Putamen (tissue), 1 donor: ENCODE data around the gene TSPAN12.

ENCODE experiments used
- DNase-seq: peaks from one replicate; pipeline ENCODE4 v3.0.0-alpha.2; 2016; ENCODE audit warnings: low spot score

The TSPAN12 gene

GRCh38 chr7:120843109-120843508 is 14.8 kb downstream of the TSPAN12 start:
- DNase-seq = no peak

- no peak for DNase-seq
Measured at GRCh38 chr7:120842121-120842621, 15.8 kb downstream of the TSPAN12 start.

- DNase-seq = no peak
Measured at GRCh38 chr7:120841608-120842007, 16.3 kb downstream of the TSPAN12 start.

- DNase-seq = no peak
Measured at GRCh38 chr7:120838281-120838682, 19.7 kb downstream of the TSPAN12 start.

GRCh38 chr7:120837599-120837998 is 20.3 kb downstream of the TSPAN12 start:
- no peak for DNase-seq

GRCh38 chr7:120836556-120837115 is 21.3 kb downstream of the TSPAN12 start:
- DNase-seq = no peak

GRCh38 chr7:120834726-120835125 is 23.2 kb downstream of the TSPAN12 start:
- DNase-seq = no peak

- no peak for DNase-seq
Measured at GRCh38 chr7:120833546-120833945, 24.4 kb downstream of the TSPAN12 start.

- no peak for DNase-seq
Measured at GRCh38 chr7:120832803-120833202, 25.1 kb downstream of the TSPAN12 start.

- no peak for DNase-seq
Measured at GRCh38 chr7:120831260-120831659, 26.7 kb downstream of the TSPAN12 start.

- no peak for DNase-seq
Measured at GRCh38 chr7:120829487-120829886, 28.5 kb downstream of the TSPAN12 start.

- DNase-seq = no peak
Measured at GRCh38 chr7:120828528-120828927, 29.4 kb downstream of the TSPAN12 start.

GRCh38 chr7:120827371-120828118 is 30.4 kb downstream of the TSPAN12 start:
- DNase-seq = no peak

GRCh38 chr7:120825576-120825975 is 32.4 kb downstream of the TSPAN12 start:
- no peak for DNase-seq

GRCh38 chr7:120825152-120825551 is 32.8 kb downstream of the TSPAN12 start:
- DNase-seq = no peak

GRCh38 chr7:120819861-120820260 is 38.1 kb downstream of the TSPAN12 start:
- no peak for DNase-seq

GRCh38 chr7:120817851-120818250 is 40.1 kb downstream of the TSPAN12 start:
- DNase-seq = no peak

GRCh38 chr7:120814253-120814939 is 43.5 kb downstream of the TSPAN12 start:
- no peak for DNase-seq

- no peak for DNase-seq
Measured at GRCh38 chr7:120813546-120814252, 44.2 kb downstream of the TSPAN12 start.

- no peak for DNase-seq
Measured at GRCh38 chr7:120813089-120813488, 44.9 kb downstream of the TSPAN12 start.

GRCh38 chr7:120809260-120809659 is 48.7 kb downstream of the TSPAN12 start:
- DNase-seq = no peak

- DNase-seq = no peak
Measured at GRCh38 chr7:120807390-120807789, 50.6 kb downstream of the TSPAN12 start.
